ENCODE measurements around the gene SEMA4A. TPM values are rescaled to one million over a fixed set of nuclear protein-coding genes. Genes with fewer than 3 reads are reported as not detected.
A peak's percentile ranks its signal among the peaks of the same experiment; 100 is the strongest.

The SEMA4A gene
- total RNA-seq, 6 experiments from 2014 or later = 0.71 to 1.1 (median 0.83) TPM

DNA sequence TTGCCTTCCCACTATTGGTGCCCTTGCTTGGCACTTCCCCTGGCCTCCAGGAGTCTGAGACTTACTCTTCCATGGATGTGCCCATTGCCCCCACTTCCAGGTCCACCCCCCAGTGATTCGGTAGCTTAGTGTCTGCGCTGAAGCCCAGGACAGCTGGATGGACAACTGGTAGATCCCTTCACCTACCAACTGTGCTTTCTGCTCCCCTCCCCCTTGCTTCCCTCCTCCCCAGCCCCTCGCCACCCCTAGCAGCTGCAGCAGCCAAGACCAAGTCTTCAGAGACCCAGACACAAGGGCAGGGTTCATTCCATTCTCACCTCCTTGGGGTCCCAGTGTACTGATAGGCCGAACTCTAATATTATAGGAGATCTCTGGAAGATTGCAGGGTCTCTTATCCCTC is 31.9 kb upstream of the SEMA4A start:
- peak overlapping the region; percentile 95 for H3K4me3 Mint-ChIP-seq
- TF ChIP-seq, protein P1, sequence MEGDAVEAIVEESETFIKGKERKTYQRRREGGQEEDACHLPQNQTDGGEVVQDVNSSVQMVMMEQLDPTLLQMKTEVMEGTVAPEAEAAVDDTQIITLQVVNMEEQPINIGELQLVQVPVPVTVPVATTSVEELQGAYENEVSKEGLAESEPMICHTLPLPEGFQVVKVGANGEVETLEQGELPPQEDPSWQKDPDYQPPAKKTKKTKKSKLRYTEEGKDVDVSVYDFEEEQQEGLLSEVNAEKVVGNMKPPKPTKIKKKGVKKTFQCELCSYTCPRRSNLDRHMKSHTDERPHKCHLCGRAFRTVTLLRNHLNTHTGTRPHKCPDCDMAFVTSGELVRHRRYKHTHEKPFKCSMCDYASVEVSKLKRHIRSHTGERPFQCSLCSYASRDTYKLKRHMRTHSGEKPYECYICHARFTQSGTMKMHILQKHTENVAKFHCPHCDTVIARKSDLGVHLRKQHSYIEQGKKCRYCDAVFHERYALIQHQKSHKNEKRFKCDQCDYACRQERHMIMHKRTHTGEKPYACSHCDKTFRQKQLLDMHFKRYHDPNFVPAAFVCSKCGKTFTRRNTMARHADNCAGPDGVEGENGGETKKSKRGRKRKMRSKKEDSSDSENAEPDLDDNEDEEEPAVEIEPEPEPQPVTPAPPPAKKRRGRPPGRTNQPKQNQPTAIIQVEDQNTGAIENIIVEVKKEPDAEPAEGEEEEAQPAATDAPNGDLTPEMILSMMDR (IDR thresholded peaks at IDR 0.05) = no peak
- H3K27me3 Mint-ChIP-seq (ENCODE audit: insufficient read depth) = peaks cover 86% of the 10 kb centered on the region
- DNase-seq = no peak
- peaks cover 73% of the 10 kb centered on the region for H3K36me3 Mint-ChIP-seq (ENCODE audit: low read depth)
- H3K4me1 Mint-ChIP-seq (ENCODE audit: low read depth) = peaks cover 85% of the 10 kb centered on the region
- H3K9me3 Mint-ChIP-seq = peaks cover 22% of the 10 kb centered on the region
- H3K27ac Mint-ChIP-seq = peak overlapping the region; percentile 98

DNA sequence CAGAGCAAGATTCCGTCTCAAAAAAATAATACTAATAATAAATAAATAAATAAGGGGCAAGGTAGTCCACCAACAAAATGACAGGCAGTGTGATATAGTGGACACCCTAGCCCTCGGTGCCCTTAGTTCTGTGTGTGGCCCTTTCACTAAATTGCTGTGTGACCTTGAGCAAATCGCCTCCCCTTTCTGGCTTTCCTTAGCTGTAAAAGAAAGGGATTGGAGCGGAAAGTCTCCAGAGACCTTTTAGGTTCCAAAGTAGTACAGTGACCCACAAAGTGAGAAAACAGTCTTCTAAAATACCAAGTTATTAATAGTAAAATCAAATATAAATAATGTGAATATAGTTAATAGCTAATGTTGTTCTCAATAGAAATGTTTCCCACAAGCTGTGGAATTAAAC is 31.3 kb upstream of the SEMA4A start:
- H3K4me1 Mint-ChIP-seq (ENCODE audit: low read depth) = peaks cover 91% of the 10 kb centered on the region
- peaks cover 88% of the 10 kb centered on the region for H3K27me3 Mint-ChIP-seq (ENCODE audit: insufficient read depth)
- peaks cover 22% of the 10 kb centered on the region for H3K9me3 Mint-ChIP-seq
- DNase-seq = no peak
- peaks cover 69% of the 10 kb centered on the region for H3K36me3 Mint-ChIP-seq (ENCODE audit: low read depth)
- peak overlapping the region; percentile 95 for H3K4me3 Mint-ChIP-seq
- TF ChIP-seq, protein P1 (IDR thresholded peaks at IDR 0.05) = no peak
- peak overlapping the region; percentile 98 for H3K27ac Mint-ChIP-seq

DNA sequence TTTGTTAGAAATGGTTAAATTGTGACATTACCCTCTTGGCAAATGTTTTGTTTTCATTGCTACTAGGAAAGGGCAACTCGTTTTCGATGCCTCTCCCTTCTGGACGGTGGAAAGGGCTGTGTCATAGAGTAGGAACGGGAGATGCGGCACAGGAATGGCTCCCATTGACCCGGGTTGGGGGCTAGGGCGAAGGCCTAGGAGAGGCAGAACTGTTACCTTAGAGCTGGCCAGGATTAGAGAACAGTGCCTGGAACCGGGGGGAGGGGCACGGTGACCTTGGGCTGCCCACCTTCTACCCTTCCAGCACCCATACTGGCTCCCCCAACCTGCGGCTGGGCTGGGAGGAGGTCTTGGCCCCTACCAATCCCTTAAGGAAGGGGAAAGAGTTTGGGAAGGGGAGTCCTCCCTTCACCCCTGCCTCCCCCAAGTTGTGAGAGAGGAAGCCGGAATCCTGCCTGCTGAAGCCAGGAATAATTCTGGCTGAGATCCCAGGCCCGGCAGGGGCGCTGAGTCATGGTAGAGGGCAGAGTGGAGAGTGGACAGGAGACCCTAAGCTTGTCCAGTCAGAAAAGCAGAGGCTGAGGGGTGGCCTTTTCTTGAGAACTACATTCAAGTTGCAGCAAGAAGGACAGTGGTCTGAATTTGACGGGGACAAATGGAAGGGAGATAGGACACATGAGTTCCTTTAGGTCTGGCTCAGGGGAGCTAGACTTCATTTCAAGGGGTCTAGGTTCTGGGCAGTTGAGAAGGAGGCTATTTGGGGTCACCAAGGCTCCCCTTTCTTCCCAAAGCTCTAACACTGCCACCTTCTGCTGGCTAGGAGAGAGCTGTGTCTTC is 30.6 kb upstream of the SEMA4A start:
- H3K4me3 Mint-ChIP-seq = peak overlapping the region; percentile 95
- peak; percentile 89 for DNase-seq
- peaks cover 93% of the 10 kb centered on the region for H3K27me3 Mint-ChIP-seq (ENCODE audit: insufficient read depth)
- H3K9me3 Mint-ChIP-seq = peaks cover 22% of the 10 kb centered on the region
- peaks cover 68% of the 10 kb centered on the region for H3K36me3 Mint-ChIP-seq (ENCODE audit: low read depth)
- TF ChIP-seq, protein P1 (IDR thresholded peaks at IDR 0.05) = no peak
- peaks cover 97% of the 10 kb centered on the region for H3K4me1 Mint-ChIP-seq (ENCODE audit: low read depth)
- H3K27ac Mint-ChIP-seq = peak overlapping the region; percentile 98

DNA sequence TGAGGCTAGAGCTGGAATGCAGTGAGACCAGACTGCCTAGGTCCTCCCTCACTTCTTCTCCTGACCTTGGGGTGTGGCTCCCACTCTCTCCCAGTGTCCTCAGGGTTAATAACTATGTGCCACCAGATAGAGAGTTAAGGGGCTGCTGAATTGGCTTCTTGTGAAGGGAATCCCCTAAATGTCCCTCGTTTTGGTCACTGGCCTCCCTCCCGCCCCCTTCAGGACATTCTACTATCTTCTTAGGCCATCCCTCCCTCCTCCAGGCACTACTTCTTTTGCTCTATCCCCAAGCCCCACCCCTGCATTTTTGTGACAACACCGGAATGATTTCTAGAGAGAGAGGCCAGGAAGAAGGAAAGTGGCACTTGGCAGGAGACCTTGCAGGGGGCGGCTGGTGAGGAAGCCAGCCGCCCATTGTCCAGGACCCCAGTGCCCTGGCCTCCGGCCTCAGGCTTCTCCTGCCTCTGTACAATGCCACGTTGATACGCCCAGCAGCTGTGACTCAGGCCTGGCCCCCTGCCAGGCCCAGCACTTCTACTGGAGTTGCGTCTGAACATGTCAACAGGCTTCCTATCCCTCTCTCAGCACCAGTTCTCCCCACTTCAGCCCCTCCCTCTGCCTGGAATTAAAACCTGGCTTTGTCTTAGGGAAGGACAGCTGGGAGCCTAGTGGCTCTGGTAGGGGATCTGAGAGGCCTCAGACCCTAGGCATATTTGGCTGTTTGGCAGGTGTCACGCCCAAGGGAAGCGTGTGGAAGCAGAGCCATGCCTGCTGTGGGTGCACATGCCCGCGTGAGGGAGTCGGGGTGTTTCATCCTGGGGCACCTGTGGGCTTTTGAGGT is 29.8 kb upstream of the SEMA4A start:
- TF ChIP-seq, protein P1 (IDR thresholded peaks at IDR 0.05) = peak; percentile 75
- Mint-ChIP-seq H3K4me3 (peak overlapping the region; percentile 95), H3K27ac (peak overlapping the region; percentile 98), H3K9me3 (peaks cover 22% of the 10 kb centered on the region), H3K27me3 (ENCODE audit: insufficient read depth) (peaks cover 95% of the 10 kb centered on the region), H3K36me3 (ENCODE audit: low read depth) (peaks cover 68% of the 10 kb centered on the region), H3K4me1 (ENCODE audit: low read depth) (peaks cover 97% of the 10 kb centered on the region)
- peak; percentile 95 for DNase-seq

DNA sequence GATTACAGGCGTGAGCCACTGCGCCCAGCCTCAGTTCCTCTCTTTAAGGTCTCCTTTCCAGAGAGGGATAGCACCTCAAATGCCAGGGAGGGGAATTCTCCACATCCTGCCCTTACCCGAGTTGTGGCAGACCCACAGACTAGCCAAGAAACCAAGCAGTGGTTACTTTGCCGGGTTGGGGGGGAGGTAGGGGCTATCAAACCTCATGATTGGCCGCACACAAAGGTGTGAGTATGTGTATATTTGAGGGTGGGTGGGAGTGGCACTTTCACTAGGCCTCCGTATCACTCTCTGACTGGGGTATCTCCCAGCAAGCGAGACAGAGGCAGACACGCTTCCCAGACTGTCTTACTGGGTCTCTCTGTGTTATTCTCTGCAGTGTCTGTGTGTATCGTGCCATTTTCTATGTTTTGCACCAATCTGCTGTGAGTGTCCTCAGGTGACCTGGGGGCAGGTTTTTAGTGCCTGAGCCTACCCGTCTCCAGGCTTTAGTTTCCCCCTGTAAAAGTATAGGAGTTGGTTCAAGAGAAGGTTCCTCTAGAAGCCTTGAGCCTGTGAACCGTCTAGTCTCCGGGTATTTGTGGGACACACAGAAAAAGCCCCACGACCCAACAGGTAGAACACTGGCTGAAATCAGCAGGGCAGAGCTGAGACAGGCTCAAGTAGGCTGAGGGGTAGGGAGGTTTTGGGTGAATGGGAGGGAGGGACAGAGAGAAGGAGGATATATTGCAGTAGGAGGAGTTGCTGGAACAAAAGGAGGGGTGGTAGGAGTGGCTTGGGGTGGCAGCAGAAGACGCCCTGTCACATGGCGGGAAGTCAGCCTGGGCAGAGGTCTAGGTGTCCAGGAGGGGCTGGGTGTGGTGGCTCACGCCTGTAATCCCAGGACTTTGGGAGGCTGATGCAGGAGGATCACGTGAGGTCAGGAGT is 28.6 kb upstream of the SEMA4A start:
- TF ChIP-seq, protein P1 (IDR thresholded peaks at IDR 0.05) = no peak
- no peak for DNase-seq
- Mint-ChIP-seq H3K27ac (peak overlapping the region; percentile 98), H3K4me1 (ENCODE audit: low read depth) (peaks cover 98% of the 10 kb centered on the region), H3K27me3 (ENCODE audit: insufficient read depth) (peaks cover 95% of the 10 kb centered on the region), H3K36me3 (ENCODE audit: low read depth) (peaks cover 75% of the 10 kb centered on the region), H3K9me3 (peaks cover 30% of the 10 kb centered on the region), H3K4me3 (peak overlapping the region; percentile 95)

DNA sequence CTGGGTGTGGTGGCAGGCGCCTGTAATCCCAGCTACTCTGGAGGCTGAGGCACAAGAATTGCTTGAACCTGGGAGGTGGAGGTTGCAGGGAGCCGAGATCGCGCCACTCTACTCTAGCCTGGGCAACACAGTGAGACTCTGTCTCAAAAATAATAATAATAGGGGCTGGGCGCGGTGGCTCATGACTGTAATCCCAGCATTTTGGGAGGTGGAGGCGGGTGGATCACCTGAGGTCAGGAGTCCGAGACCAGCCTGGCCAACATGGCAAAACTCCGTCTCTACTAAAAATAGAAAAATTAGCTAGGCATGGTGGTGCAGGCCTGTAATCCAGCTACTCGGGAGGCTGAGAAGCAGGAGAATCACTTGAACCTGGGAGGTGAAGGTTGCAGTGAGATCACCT is 27.8 kb upstream of the SEMA4A start:
- Mint-ChIP-seq H3K4me3 (peak overlapping the region; percentile 95), H3K36me3 (ENCODE audit: low read depth) (peaks cover 73% of the 10 kb centered on the region), H3K9me3 (peaks cover 34% of the 10 kb centered on the region), H3K4me1 (ENCODE audit: low read depth) (peaks cover 98% of the 10 kb centered on the region), H3K27ac (peak overlapping the region; percentile 98), H3K27me3 (ENCODE audit: insufficient read depth) (peaks cover 95% of the 10 kb centered on the region)
- DNase-seq = peak; percentile 31
